HG02798 (cell line): ENCODE measurements around the gene PYGO2.

ENCODE experiments used
- ATAC-seq: cut with Tn5 transposase; IDR thresholded peaks from one replicate; pipeline ENCODE4 v1.9.1; 2021; ENCODE audit warnings: mild to moderate bottlenecking; ENCODE audit not compliant: unreplicated experiment, poor library complexity

PYGO2 gene

GRCh38 chr1:154945962-154946850 lies 15.4 kb downstream of the PYGO2 start:
- ATAC-seq: no peak

DNA sequence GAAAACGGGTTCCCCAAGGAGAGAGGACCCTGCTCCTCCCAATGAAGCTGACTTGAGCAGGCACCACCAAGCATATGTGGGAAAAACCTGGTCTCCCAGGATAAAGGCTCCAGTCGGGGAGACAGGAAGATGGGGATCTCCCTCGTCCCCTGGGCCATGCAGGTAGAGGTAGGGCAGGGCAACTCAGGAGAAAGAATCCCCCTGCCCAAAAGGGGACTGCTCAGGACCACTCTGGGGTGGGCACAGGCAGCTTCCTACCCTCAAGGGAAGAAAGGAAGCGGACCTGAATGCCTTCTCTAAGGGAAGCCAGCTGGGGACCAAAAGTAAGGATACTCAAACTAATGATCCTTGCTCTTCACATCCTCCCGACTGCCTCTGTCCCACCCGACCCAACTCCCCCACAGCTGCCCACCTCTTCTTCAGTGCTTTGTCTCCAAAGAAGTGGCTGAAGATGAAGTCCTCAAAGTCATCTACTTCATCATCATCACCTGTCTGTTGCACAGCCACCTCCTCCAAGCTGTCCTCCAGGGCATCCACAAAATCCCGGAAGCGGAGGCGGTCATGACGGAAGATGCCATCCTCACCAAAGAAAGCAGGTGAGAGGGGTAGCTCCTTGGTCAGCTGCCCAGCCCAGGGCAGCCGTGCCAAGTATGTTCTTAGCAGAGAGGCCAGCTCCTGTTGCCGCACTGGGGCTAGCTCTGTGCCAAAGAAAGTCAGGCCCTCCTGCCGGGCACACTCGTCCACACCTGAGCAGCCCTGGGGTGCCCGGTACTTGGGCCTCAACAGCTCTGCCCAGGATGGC lies 16.2 kb downstream of the PYGO2 start:
- no peak for ATAC-seq

- no peak for ATAC-seq
Measured at GRCh38 chr1:154944401-154945159, 17.0 kb downstream of the PYGO2 start.

GRCh38 chr1:154943649-154944400 lies 17.8 kb downstream of the PYGO2 start:
- peak; percentile 25 for ATAC-seq

DNA sequence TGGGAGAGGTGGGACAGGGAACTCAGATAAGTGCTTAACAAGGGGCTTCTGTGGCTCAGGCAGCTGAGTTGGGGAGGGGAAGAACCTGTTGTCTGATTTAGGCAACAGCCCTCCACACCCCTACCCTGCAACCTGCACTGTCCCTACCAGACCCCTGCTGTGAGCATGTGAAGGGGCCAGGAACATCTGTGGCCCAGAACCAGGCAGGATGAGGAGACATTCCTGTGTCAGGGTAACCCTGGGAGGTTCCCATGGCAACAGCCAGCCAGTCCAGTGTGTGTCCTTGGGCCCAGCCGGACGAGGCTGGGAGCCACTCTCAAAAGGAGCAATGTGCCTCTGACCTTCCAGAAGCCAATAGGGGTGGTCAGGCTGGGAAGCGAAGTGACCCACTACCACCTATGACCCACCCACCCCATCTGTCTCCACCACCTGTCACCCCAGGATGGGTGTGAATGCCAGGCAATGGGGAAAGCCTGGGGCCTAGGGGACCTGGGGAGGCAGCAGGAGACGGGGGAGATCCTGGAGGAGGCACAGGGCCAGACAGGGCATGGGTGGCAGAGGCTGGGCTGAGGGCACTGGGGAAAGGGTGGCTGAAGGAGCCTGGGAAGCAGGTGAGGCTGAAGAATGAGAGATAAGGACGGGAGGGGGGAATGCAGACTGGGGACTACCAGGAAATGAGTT lies 20.1 kb downstream of the PYGO2 start:
- ATAC-seq: no peak

DNA sequence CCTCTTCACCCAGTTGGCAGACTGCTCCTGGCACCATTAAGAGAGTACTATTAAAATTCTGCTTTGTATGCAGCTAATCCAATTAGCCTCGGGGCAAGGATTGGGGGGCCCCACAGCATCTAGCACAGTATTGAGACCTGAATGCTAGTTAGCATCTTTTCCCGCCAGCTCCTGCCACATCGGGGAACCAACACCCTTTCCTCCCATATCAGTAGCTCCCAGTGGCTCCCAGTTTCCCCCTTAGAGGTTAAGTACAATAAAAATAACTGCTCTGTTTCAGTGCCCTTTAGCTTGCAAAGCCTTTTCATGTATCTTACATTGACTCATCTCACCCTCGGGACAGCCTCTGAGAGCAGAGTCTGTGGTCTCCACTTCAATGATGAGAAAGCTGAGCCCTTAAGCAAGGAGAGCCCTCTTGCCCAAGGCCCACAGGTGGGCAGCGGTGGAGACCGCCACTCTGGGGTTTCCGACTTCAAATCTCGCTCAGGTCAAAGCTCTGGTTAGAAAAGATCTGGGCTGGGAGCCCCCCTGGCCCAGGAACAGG lies 20.9 kb downstream of the PYGO2 start:
- no peak for ATAC-seq

GRCh38 chr1:154940213-154940560 lies 21.4 kb downstream of the PYGO2 start:
- no peak for ATAC-seq

DNA sequence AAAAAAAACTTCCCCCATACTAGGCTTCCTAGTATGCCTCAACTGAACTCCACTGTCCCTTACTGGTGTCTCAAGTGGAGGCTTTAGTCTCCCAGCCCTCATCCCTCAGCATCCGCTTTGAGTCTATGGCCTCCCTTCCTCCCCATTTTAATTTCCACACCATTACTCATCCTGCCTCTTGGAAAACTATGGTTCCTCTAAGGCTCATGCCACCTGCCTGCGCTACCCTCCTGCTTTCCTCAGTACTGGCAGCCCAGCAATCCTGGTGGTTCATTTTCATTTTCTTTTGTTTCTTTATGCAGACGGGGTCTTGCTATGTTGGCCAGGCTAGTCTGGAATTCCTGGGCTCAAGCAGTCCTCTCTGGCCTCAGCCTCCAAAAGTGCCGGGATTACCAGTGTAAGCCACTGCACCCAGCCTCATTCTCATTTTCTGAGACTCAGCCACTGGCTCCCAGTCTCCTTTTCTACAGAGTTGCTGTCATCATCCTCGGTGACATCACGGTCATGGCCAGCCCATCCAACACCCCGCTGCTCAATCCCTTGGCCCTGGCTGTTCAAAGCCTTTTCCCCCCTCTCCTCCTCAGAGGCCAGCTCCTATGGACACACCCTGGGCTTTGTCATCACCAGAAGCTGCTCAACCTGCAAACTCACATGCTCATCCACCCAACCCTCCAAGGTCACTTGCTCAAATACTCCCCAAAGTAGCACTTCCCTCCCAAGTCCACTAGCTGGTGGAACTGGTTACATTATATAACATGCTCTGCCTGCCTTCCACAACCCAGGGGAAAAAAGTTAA lies 22.8 kb downstream of the PYGO2 start:
- no peak for ATAC-seq

DNA sequence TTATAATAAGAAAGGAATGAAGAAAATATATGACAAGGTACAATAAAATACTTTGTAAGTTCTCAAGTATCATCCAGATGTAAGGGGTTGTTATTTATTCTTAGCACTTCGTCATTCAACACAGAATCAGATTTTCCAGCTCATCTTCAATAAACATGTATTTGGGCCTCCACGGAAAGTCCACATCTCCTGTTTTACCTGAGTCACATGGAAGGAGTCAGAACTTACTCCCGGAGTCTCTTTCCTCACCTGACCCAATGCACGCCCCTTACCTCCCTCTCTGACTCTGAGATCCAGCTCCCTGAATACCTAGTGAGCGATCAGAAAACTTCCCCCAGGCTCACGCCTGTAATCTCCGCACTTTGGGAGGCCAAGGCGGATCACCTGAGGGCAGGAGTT lies 23.6 kb downstream of the PYGO2 start:
- ATAC-seq: no peak

- peak; percentile 70 for ATAC-seq
Measured at GRCh38 chr1:154937085-154937987, 24.2 kb downstream of the PYGO2 start.

GRCh38 chr1:154936555-154937084 lies 25.0 kb downstream of the PYGO2 start, which contains the start of gene PMVK:
TSS of gene PMVK (minus strand) at chr1:154936719. CDS start at chr1:154936685, 34 bp downstream.
- peak; percentile 84 for ATAC-seq

DNA sequence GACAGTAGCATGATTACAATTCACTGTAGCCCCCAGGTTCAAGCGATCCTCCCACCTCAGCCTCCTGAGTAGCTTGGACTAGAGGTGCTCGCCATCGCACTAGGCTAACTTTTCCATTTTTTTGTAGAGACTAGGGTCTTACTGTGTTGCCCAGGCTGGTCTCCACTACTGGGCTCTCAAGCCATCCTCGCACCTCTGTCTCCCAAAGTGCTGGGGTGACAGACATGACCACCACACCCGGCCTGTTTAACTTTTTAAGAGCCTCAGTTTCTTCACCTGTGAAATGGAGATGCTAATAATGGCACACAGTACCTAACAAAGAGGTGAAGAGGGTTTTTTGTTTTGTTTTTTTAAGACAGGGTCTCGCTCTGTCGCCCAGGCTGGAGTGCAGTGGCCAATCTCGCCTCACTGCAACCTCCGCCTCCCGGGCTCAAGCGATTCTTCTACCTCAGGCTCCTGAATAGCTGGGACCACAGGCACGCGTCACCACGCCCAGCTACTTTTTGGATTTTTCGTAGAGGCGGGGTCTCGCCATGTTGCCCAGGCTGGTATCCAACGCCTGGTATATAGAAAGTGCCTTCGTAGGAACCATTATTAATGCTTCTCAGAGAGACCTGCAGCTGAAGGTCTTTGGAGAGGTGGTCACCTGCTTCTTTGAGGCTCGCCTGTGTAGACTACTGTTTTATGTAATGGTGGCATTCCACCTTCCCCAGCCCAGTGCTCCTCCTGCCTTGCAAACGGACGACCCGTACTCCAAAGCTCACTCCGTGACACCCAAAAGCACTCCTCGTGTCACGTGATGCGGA lies 25.6 kb downstream of the PYGO2 start:
- ATAC-seq: no peak

GRCh38 chr1:154934358-154934948 lies 27.1 kb downstream of the PYGO2 start:
- ATAC-seq: no peak

- ATAC-seq: no peak
Measured at GRCh38 chr1:154931940-154932487, 29.6 kb downstream of the PYGO2 start.

DNA sequence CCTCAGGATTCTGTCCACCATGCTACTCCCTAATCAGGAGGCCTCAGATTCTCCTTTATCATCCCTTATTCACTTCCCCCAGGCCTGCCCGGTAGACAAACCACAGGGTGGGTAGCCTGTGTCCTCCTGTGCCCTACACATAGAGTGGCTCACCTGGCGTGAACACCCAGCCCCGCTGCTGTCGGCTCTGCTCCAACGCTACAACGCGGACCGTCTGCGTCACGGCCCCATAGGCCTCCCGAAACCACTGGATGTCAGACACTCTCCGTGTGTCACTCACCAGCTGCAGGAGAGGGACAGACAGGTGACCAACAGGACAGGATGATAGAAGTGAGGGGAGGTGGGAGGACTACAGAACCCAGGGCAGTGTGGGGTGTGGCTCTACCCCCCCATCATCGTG lies 35.4 kb downstream of the PYGO2 start:
- ATAC-seq: no peak
